Keratinocyte (primary cell): Measurements from ENCODE around the gene CSRP1. TPM values are rescaled to one million over a fixed set of nuclear protein-coding genes. Genes with fewer than 3 reads are reported as not detected.
A peak's percentile ranks its signal among the peaks of the same experiment; 100 is the strongest.

Source experiments
- DNase-seq: peaks from one replicate; pipeline ENCODE4 v3.0.0-alpha.2; 2011; ENCODE audit warnings: low read depth, missing footprints, low spot score
- FAIRE-seq: peaks from 2 replicates; lab custom pipeline; 2011; peaks lifted over from hg19 to GRCh38; lab: Jason Lieb, UNC
- H2AFZ ChIP-seq: 2 replicates; pipeline ENCODE4 v1.6.0; 2012; ENCODE audit warnings: low read length, control low read depth, inconsistent platforms; ENCODE audit not compliant: control insufficient read depth
- H3K27ac ChIP-seq: 2 replicates; pipeline ENCODE4 v1.5.1; 2011; ENCODE audit warnings: low read length; ENCODE audit not compliant: control insufficient read depth, insufficient read depth
- H3K27me3 ChIP-seq: 3 replicates; pipeline ENCODE4 v1.6.0; 2011; ENCODE audit warnings: low read length; ENCODE audit not compliant: control insufficient read depth, insufficient read depth; ENCODE audit errors: extremely low read depth
- H3K36me3 ChIP-seq, 2 experiments: 2 replicates in 1 of 2; 3 replicates in 1 of 2; pipeline ENCODE4 v1.5.1; 2011; ENCODE audit warnings: low read length in 2 of 2, mild to moderate bottlenecking in 1 of 2; ENCODE audit not compliant: control insufficient read depth in 2 of 2, insufficient read depth in 2 of 2; ENCODE audit errors: extremely low read depth in 1 of 2
- H3K4me1 ChIP-seq: 3 replicates; pipeline ENCODE4 v1.5.1; 2011; ENCODE audit warnings: low read length; ENCODE audit not compliant: control insufficient read depth, insufficient read depth; ENCODE audit errors: extremely low read depth
- H3K4me2 ChIP-seq: 3 replicates; pipeline ENCODE4 v1.6.0; 2011; ENCODE audit warnings: low read depth, low read length; ENCODE audit not compliant: control insufficient read depth, insufficient read depth; ENCODE audit errors: extremely low read depth
- H3K4me3 ChIP-seq, 3 experiments: fragments of 200-600 bp in 1 of 3; sonication (generic) in 1 of 3; 2 replicates in 2 of 3; 3 replicates in 1 of 3; pipeline ENCODE4 v1.5.1; 2011 to 2016; ENCODE audit warnings: low read length in 3 of 3, mild to moderate bottlenecking in 3 of 3, control low read depth in 2 of 3, inconsistent platforms in 1 of 3, low read depth in 1 of 3, mixed read lengths in 1 of 3, mixed run types in 1 of 3, moderate library complexity in 1 of 3; ENCODE audit not compliant: control insufficient read depth in 2 of 3, insufficient read depth in 2 of 3; ENCODE audit errors: extremely low read depth in 1 of 3
- H3K79me2 ChIP-seq: 2 replicates; pipeline ENCODE4 v1.6.0; 2012; ENCODE audit warnings: low read length; ENCODE audit not compliant: control insufficient read depth, insufficient read depth
- H3K9ac ChIP-seq: 3 replicates; pipeline ENCODE4 v1.6.0; 2011; ENCODE audit warnings: low read length; ENCODE audit not compliant: control insufficient read depth, insufficient read depth; ENCODE audit errors: extremely low read depth
- H3K9me1 ChIP-seq: 3 replicates; pipeline ENCODE4 v1.6.0; 2011; ENCODE audit warnings: low read length; ENCODE audit not compliant: control insufficient read depth, insufficient read depth; ENCODE audit errors: extremely low read depth
- H3K9me3 ChIP-seq: 2 replicates; pipeline ENCODE4 v1.5.1; 2012; ENCODE audit warnings: low read depth, low read length; ENCODE audit not compliant: control insufficient read depth
- H4K20me1 ChIP-seq: 3 replicates; pipeline ENCODE4 v1.6.0; 2011; ENCODE audit warnings: low read length; ENCODE audit not compliant: control insufficient read depth, insufficient read depth; ENCODE audit errors: extremely low read depth
- CTCF ChIP-seq, 3 experiments: IDR thresholded peaks in 1 of 3; conservative IDR thresholded peaks in 1 of 3; optimal IDR thresholded peaks in 1 of 3; 2 replicates in 2 of 3; 3 replicates in 1 of 3; pipeline versions ENCODE3 to v1.5.1; 2011; ENCODE audit warnings: low read length in 3 of 3, mild to moderate bottlenecking in 3 of 3, moderate library complexity in 2 of 3, control low read depth in 1 of 3, inconsistent platforms in 1 of 3; ENCODE audit not compliant: insufficient read depth in 2 of 3; ENCODE audit errors: extremely low read depth in 1 of 3
- EZH2 ChIP-seq: IDR thresholded peaks from one replicate; pipeline ENCODE4 v1.6.1; 2012; ENCODE audit warnings: inconsistent platforms, mild to moderate bottlenecking, low read length, moderate library complexity
- dilution Hi-C: fragments of 300-500 bp; cut with MboI; formaldehyde crosslinking; loops from one replicate; pipeline ENCODE4 v1.7.0; 2020; ENCODE audit warnings: low sequenced_read_pairs; ENCODE audit not compliant: extremely low pct_ligation_motif_present
- polyA plus RNA-seq, 5 experiments: library from polyadenylated mRNA; depleted of rRNA in 3 of 5; stranded (reverse) in 3 of 5; stranded (forward) in 1 of 5; unstranded in 1 of 5; fragments of >200 nt; gene quantifications; 1 replicate in 1 of 5; 2 replicates in 3 of 5; 3 replicates in 1 of 5; pipeline versions ENCODE4 v1.2.1 to v1.2.3, GENCODE V29; 2011 to 2012; ENCODE audit warnings: missing spikeins in 2 of 5, low read depth in 1 of 5, low replicate concordance in 1 of 5

The CSRP1 gene
- polyA plus RNA-seq, 1 donor (not counting 4 experiments of a cell fraction or from before 2014, with no cell fraction given) = 168 TPM

GRCh38 chr1:201545851-201546492 lies 39.0 kb upstream of the CSRP1 start:
- Histone ChIP-seq H3K4me1 (no peaks in the 10 kb centered on the region), H3K36me3 (no peaks in the 10 kb centered on the region), H3K4me2 (no peak overlapping the region), H3K4me3 (no peak overlapping the region), H3K9me1 (no peaks in the 10 kb centered on the region), H3K27me3 (no peaks in the 10 kb centered on the region), H2AFZ (no peak overlapping the region), H3K9ac (no peak overlapping the region), H4K20me1 (no peaks in the 10 kb centered on the region), H3K9me3 (no peaks in the 10 kb centered on the region), H3K79me2 (no peaks in the 10 kb centered on the region), H3K27ac (no peak overlapping the region)
- peak in 1 of 3 experiments; percentile 30 for TF ChIP-seq CTCF (optimal IDR thresholded peaks at IDR 0.05 in 1 of 3, IDR thresholded peaks at IDR 0.05 in 1 of 3, conservative IDR thresholded peaks at IDR 0.05 in 1 of 3; ENCODE audit: extremely low read depth in 1 of 3, insufficient read depth in 2 of 3, low read length in 3 of 3)
- TF ChIP-seq EZH2 = no peak
- FAIRE-seq (no peak), DNase-seq (no peak)
- dilution Hi-C loops = no loop called here

GRCh38 chr1:201544710-201545109 lies 37.8 kb upstream of the CSRP1 start:
- Histone ChIP-seq H3K27ac (no peak overlapping the region), H4K20me1 (no peaks in the 10 kb centered on the region), H3K4me3 (no peak overlapping the region), H3K9me1 (no peaks in the 10 kb centered on the region), H3K4me1 (no peaks in the 10 kb centered on the region), H2AFZ (no peak overlapping the region), H3K36me3 (no peaks in the 10 kb centered on the region), H3K27me3 (peaks cover 5% of the 10 kb centered on the region), H3K9ac (no peak overlapping the region), H3K79me2 (no peaks in the 10 kb centered on the region), H3K4me2 (no peak overlapping the region), H3K9me3 (no peaks in the 10 kb centered on the region)
- TF ChIP-seq EZH2 (no peak), CTCF (optimal IDR thresholded peaks at IDR 0.05 in 1 of 3, IDR thresholded peaks at IDR 0.05 in 1 of 3, conservative IDR thresholded peaks at IDR 0.05 in 1 of 3; ENCODE audit: extremely low read depth in 1 of 3, insufficient read depth in 2 of 3, low read length in 3 of 3) (no peak)
- DNase-seq (no peak), FAIRE-seq (no peak)
- dilution Hi-C loops = no loop called here
